Astrocyte of the hippocampus (primary cell): Measurements from ENCODE around the gene SERPINA12.
"Not testable (repeated sequence)": the region's sequence is repeated elsewhere in the genome, so short reads cannot be mapped to it uniquely, and the experiment has no call there.

Source experiments
- DNase-seq: peaks from one replicate; pipeline ENCODE4 v3.0.0; 2011; ENCODE audit warnings: low read depth, low spot score

SERPINA12 gene

GRCh38 chr14:94489336-94489735 lies 19.9 kb downstream of the SERPINA12 start:
- no peak for DNase-seq

- DNase-seq: no peak
These were observed 22.4 kb downstream of the SERPINA12 start for GRCh38 chr14:94486883-94487282.

DNA sequence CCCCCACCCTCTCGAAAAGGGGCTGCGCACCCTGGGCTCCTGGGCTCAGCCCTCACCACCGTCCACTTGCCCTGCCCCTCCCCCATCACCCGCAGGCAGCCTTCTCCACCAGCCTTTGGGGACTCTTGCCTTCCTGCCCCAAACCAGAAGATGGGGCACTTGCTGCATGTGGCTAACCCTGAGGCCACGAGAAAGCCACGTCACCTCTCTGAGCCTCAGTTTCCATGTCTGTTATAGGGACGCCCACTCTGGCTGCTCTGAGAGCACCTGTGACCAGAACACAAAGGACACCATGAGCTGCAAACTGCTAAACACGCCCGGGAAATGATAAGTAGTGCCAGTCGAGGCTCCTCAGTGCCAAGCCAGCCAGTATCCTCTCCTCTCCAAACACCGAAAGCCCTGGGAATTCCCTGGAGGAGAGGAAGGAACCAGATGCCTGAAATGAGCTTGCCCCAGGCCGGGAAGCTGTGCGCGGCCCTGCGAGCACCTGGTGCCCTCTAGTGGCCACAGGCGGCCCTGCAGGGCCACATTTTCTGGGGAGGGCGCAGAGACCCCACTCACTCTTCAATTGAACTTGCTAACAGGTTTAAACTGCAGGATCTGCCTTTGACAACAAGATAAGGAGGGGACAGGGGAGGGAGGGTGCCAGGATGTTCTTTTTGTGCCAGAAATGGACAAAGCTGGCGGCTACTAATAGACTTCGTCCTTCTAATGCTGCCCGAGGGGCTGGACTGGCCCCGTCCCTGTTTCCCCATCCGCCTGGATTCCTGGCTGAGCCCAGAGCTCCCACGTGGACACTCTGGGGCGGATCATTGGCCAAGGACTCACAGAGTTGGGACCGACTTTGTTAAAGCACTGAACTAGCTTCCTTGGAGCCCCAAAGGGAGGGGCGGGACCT lies 23.1 kb downstream of the SERPINA12 start:
- DNase-seq: peak; percentile 75

GRCh38 chr14:94484481-94484880 lies 24.8 kb downstream of the SERPINA12 start:
- DNase-seq: no peak

DNA sequence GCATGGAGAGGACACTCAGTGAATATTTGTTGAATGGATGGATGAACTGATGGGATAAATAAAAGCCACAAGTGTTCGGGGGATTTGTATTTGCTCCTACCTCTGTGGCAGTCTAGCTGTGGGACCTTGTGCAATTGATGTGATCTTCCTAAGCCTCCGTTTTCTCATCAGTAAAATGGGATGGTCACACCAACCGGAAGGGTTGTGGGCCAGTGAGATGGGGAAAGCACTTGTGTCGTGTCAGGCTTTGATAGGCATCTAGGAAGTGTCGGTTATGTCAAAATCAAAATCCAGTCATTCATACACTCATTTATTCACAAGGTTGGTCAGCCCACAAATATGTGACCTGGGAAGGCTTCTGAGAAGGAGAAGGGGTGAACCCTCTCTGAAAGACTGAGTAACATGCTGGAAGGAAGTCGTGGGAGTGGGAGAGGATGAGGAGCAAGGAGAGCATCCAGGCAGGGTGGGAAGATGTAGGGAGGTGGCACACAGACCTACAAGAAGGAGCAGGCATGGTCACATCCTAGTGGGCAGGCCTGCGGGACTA lies 25.5 kb downstream of the SERPINA12 start:
- DNase-seq: peak; percentile 11

- no peak for DNase-seq
These were observed 26.2 kb downstream of the SERPINA12 start for GRCh38 chr14:94483071-94483451.

- DNase-seq: not testable (repeated sequence)
These were observed 26.9 kb downstream of the SERPINA12 start for GRCh38 chr14:94482132-94483070.

- DNase-seq: peak; percentile 64
These were observed 27.7 kb downstream of the SERPINA12 start for GRCh38 chr14:94481468-94482131.

- peak; percentile 12 for DNase-seq
These were observed 28.5 kb downstream of the SERPINA12 start for GRCh38 chr14:94480809-94481208.

- no peak for DNase-seq
These were observed 30.8 kb downstream of the SERPINA12 start for GRCh38 chr14:94478420-94478819.

DNA sequence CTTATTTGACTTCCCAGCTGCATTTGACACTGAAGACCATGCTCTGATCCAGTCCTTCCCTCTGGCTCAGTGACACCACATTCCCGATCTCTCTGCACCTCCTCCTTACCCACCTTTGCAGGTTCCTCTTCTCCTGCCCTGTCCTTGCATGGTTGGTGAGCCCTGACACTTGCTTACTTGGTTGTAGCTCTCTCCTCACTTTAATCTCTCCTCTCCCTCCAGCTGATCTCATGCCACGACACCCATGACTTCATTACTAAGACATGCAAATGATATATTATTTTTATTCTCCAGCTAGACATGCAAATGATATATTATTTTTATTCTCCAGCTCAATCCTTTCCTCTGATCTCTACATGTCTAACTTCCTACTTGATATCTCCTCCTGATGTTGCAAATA lies 33.2 kb downstream of the SERPINA12 start, which contains the start of gene SERPINA9:
Gene SERPINA9, minus strand, starts transcription at position 175 of the 400 bp plus-strand sequence. CDS start 6,357 bp downstream, outside the sequence.
- no peak for DNase-seq

DNA sequence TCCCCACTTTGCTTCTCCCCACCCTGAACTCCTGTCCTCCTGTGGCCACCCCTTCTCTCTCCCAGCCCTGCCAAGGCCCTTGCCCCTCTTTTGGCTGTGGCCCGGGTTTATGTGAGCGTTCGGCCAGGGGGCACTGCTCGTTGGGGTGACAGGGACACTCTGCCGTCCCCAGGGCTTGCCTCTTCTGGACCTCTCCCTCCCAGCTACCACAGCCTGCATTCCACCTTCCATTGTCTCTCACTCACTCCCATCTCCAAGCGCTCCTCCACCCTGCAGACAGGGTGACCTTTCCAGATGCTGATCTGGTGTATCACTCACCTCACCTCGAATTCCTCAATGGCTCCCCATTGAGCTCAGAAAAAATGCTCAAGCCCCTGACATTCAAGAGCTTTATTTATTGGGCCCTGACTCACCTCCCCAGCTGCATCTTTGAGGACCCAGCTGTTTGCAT lies 34.7 kb downstream of the SERPINA12 start:
- DNase-seq: peak; percentile 6

DNA sequence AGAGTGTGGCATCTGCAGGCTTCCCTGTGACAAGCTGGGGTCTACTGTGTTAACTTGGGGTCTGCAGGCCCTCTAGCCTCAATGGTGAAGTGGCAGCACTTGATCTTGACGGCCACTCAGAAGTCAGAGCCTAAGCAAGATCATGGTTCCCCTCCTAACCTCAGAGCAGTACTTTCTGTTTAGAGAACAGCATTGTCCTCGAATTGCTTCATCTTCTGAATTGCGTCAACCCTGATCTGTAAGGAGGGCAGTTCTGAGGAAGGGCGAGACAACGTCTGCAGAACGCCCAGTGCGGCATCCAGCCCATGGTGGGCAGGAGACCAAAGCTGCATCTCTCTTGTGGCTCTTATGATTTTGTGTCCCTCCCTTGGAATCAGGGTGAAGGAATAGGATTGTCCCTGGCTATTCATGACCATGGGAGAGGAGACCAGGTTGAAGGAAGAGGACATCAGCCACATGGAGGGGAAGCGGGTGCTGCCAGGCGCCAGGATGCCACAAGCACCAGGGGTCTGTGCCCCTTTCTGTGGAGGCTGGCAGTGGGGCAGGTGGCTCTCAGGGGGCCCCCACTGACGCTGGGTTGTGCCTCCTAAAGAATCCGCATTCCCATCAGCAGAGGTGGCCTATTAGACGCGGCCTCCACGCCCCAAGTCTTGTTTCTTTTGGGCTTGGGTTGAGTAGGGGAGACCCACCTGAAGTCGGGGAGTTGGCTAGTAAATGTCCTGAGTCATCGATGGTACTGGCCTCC lies 35.4 kb downstream of the SERPINA12 start:
- no peak for DNase-seq

DNA sequence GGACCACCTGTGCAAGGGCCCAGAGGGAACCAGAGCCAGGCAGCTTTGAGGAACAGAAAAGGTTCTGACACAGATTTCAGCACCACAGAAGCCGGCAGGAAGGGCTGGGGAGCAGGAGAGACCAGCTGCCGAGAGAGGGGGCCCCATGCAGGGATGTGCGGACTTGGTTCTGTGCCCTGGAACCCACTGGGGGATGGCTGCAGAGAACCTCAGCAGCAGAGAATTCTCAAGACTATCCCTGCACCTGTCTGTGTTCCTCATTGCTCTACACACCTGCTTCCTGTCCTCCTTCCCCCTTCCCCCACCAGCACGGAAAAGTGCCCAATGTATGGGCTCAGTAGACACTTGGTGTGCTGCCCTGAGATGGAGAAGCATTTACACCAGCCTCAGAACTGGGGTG lies 36.4 kb downstream of the SERPINA12 start:
- no peak for DNase-seq

GRCh38 chr14:94471045-94471444 lies 38.2 kb downstream of the SERPINA12 start:
- DNase-seq: no peak

- no peak for DNase-seq
These were observed 39.0 kb downstream of the SERPINA12 start for GRCh38 chr14:94470311-94470710.

DNA sequence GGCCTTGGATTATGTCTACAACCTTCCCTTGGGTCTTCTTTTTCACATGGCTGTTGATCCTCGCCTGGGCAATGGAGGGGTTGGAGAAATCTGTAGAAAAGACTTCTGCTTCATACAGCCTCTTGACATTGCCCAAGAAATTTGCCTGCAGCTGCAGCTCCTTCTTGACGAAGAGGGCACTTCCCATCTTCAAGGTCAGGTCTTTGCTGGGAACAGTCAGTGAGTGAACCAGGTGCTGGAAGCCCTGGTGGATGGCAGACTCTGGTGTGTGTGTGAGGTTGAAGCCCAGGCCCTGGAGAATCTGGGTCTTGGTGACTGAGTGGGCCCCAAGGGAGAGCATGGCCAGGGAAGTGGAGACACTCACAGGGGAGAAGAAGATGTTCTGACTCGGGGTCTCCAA lies 40.0 kb downstream of the SERPINA12 start:
- no peak for DNase-seq

DNA sequence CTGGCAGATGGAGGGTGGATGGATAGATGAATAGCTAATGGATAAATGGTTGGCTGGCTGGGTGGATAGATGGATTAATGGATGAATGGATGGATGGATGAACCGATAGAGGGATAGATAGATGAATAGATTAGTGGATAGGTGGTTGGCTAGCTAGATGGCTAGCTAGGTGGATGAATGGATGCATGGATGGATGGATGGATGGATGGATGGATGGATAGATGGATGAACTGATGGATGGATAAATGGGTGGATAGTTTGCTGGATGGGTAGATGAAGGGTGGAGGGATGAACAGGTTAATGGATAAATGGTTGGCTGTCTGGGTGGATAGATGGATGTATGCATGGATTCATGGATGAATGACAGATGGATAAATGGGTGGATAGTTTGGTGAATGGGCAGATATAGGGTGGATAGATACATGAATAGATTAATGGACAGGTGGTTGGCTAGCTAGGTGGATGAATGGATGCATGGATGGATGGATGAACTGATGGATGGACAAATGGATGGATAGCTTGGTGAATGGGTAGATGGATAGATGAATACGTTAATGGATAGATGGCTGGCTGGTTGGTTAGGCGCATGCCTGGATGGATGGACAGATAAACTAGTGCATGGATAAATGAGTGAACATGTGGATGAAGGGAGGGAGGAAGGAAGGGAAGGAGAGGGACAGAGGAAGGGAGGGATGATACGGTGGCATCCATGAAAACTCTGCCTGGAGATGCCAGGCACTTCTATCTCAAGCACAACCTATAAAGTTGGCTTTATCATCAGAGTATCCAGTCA lies 41.3 kb downstream of the SERPINA12 start:
- DNase-seq: no peak

DNA sequence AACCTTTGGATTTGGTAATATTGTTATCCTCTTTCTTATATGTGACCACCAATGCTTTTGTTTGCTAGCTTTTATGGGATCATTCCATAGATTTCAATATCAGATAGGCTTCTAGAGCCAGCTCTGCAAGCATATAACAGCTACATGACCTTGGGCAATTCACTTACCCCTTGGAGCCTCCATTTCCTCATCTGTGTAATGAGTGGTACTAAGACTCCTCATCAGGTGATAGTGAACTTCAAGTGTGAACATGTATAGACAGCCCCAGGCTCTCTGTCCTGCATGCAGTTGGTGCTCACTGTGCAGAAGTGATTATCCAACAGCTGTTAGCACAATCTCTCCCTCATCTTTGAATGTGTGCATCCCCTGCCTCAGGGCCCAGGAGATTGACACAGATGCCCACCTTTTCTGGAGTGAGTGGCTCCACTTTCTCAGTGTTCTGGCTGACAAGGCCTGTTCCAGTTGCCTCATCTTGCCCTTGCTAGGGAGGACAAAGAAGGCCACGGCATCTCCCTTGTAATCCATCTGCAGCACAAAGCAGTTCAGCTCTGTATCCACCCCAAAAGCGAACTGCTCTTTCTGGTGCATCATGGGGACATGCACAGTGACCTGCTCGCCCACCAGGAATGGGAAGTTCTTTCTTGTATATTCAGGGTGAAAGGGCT lies 42.4 kb downstream of the SERPINA12 start:
- no peak for DNase-seq
